ENCODE measurements around the gene SHISA8.

DNA sequence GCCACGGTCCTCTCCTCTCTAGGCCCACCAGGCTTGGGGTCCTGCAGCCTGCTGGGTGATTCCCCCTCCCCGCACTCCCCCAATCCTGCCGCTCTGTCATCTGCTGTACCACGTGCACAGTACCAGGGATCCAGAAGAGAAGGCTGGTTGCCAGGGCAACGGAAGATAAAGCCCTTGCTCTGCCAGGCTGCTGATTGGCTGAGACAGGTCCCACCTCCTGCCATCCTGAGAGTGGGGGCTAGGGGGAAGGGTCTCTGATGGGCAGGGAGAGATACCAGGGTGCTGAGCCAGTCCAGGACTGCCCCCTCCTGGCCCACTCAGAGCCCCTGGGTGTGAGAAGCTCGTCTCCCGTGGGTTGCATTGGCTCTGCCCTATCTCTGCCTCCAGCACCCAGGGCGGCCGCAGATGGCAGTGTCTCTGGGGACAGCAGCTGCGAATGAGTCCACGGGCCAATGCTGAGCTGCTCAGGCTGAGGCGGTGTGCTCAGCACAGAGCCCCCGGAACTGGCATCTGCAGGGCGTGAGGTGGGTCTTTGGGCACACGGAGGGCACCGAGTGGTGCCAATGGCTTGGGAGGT is 37.1 kb upstream of the SHISA8 start, which contains the start of gene SMIM45:
- TF ChIP-seq, protein P1, sequence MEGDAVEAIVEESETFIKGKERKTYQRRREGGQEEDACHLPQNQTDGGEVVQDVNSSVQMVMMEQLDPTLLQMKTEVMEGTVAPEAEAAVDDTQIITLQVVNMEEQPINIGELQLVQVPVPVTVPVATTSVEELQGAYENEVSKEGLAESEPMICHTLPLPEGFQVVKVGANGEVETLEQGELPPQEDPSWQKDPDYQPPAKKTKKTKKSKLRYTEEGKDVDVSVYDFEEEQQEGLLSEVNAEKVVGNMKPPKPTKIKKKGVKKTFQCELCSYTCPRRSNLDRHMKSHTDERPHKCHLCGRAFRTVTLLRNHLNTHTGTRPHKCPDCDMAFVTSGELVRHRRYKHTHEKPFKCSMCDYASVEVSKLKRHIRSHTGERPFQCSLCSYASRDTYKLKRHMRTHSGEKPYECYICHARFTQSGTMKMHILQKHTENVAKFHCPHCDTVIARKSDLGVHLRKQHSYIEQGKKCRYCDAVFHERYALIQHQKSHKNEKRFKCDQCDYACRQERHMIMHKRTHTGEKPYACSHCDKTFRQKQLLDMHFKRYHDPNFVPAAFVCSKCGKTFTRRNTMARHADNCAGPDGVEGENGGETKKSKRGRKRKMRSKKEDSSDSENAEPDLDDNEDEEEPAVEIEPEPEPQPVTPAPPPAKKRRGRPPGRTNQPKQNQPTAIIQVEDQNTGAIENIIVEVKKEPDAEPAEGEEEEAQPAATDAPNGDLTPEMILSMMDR (tag by site-specific recombination; IDR thresholded peaks at IDR 0.05), result no peak
- no peak for TF ChIP-seq OSR2 (tag by site-specific recombination; IDR thresholded peaks at IDR 0.05)
- TF ChIP-seq, protein P2, sequence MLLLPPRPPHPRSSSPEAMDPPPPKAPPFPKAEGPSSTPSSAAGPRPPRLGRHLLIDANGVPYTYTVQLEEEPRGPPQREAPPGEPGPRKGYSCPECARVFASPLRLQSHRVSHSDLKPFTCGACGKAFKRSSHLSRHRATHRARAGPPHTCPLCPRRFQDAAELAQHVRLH (tag by site-specific recombination; IDR thresholded peaks at IDR 0.05), result no peak
- TF ChIP-seq ZBTB21 (tag by site-specific recombination; IDR thresholded peaks at IDR 0.05), result no peak
- TF ChIP-seq ZNF521 (tag by site-specific recombination; IDR thresholded peaks at IDR 0.05), result no peak
- TF ChIP-seq, protein P3, sequence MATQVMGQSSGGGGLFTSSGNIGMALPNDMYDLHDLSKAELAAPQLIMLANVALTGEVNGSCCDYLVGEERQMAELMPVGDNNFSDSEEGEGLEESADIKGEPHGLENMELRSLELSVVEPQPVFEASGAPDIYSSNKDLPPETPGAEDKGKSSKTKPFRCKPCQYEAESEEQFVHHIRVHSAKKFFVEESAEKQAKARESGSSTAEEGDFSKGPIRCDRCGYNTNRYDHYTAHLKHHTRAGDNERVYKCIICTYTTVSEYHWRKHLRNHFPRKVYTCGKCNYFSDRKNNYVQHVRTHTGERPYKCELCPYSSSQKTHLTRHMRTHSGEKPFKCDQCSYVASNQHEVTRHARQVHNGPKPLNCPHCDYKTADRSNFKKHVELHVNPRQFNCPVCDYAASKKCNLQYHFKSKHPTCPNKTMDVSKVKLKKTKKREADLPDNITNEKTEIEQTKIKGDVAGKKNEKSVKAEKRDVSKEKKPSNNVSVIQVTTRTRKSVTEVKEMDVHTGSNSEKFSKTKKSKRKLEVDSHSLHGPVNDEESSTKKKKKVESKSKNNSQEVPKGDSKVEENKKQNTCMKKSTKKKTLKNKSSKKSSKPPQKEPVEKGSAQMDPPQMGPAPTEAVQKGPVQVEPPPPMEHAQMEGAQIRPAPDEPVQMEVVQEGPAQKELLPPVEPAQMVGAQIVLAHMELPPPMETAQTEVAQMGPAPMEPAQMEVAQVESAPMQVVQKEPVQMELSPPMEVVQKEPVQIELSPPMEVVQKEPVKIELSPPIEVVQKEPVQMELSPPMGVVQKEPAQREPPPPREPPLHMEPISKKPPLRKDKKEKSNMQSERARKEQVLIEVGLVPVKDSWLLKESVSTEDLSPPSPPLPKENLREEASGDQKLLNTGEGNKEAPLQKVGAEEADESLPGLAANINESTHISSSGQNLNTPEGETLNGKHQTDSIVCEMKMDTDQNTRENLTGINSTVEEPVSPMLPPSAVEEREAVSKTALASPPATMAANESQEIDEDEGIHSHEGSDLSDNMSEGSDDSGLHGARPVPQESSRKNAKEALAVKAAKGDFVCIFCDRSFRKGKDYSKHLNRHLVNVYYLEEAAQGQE (tag by site-specific recombination; IDR thresholded peaks at IDR 0.05), result no peak
- no peak for TF ChIP-seq ZNF354C (tag by site-specific recombination; IDR thresholded peaks at IDR 0.05; ENCODE audit: borderline replicate concordance, low read depth)
- no peak for TF ChIP-seq ZBTB6 (tag by site-specific recombination; IDR thresholded peaks at IDR 0.05)
- no peak for TF ChIP-seq BCL11B (tag by site-specific recombination; IDR thresholded peaks at IDR 0.05; ENCODE audit: low read depth)

All from HEK293 (cell line).